CD8-positive, alpha-beta memory T cell (primary cell): Measurements from ENCODE around the gene HSPB3. TPM values are rescaled to one million over a fixed set of nuclear protein-coding genes. Genes with fewer than 3 reads are reported as not detected.
"Not testable (repeated sequence)": the region's sequence is repeated elsewhere in the genome, so short reads cannot be mapped to it uniquely, and the experiment has no call there.

Source experiments
- CTCF ChIA-PET: fragments of 350-600 bp; sonication (Branson Sonifier 250); formaldehyde crosslinking; loops from one replicate; lab custom pipeline; 2021; ENCODE audit warnings: antibody characterized with exemption; lab: Charles Lee
- POLR2A ChIA-PET: fragments of 350-600 bp; sonication (Branson Sonifier 250); formaldehyde crosslinking; loops from one replicate; lab custom pipeline; 2021; ENCODE audit warnings: antibody characterized with exemption; lab: Charles Lee
- DNase-seq, 5 donors: peaks; one replicate each; pipeline versions ENCODE4 v3.0.0 to v3.0.0-alpha.2; 2020 to 2022; ENCODE audit warnings: mixed read lengths in 1 of 5
- H3K27ac ChIP-seq: one replicate; pipeline ENCODE4 v1.7.0; 2013; ENCODE audit warnings: low read depth, mild to moderate bottlenecking, low read length, moderate library complexity
- H3K27me3 ChIP-seq: 2 replicates; pipeline ENCODE4 v1.7.0; 2013; ENCODE audit warnings: low read length, mild to moderate bottlenecking; ENCODE audit not compliant: insufficient read depth, poor library complexity, severe bottlenecking
- H3K36me3 ChIP-seq: 2 replicates; pipeline ENCODE4 v1.7.0; 2013; ENCODE audit warnings: mild to moderate bottlenecking, low read length, moderate library complexity; ENCODE audit not compliant: insufficient read depth
- H3K4me1 ChIP-seq: 2 replicates; pipeline ENCODE4 v1.7.0; 2013; ENCODE audit warnings: mild to moderate bottlenecking, low read length, moderate library complexity; ENCODE audit not compliant: insufficient read depth
- H3K4me3 ChIP-seq: 2 replicates; pipeline ENCODE4 v1.7.0; 2013; ENCODE audit warnings: mild to moderate bottlenecking, low read length
- H3K9me3 ChIP-seq: 2 replicates; pipeline ENCODE4 v1.7.0; 2013; ENCODE audit warnings: mild to moderate bottlenecking, low read length
- H3K27ac Mint-ChIP-seq, 8 donors: one replicate each; pipeline ENCODE4 v1.8.0; 2020 to 2021; ENCODE audit warnings: mixed read lengths in 8 of 8, mild to moderate bottlenecking in 6 of 8, inconsistent platforms in 3 of 8, moderate library complexity in 3 of 8
- H3K27me3 Mint-ChIP-seq, 2 donors: one replicate each; pipeline ENCODE4 v1.8.0; 2020 to 2021; ENCODE audit warnings: mixed read lengths in 2 of 2, mild to moderate bottlenecking in 1 of 2, moderate library complexity in 1 of 2
- H3K36me3 Mint-ChIP-seq, 3 donors: one replicate each; pipeline ENCODE4 v1.8.0; 2020 to 2021; ENCODE audit warnings: mixed read lengths in 3 of 3, inconsistent platforms in 1 of 3, mild to moderate bottlenecking in 1 of 3
- H3K4me1 Mint-ChIP-seq, 3 donors: one replicate each; pipeline ENCODE4 v1.8.0; 2020 to 2021; ENCODE audit warnings: mixed read lengths in 3 of 3, inconsistent platforms in 1 of 3, mild to moderate bottlenecking in 1 of 3
- H3K4me3 Mint-ChIP-seq, 7 donors: one replicate each; pipeline ENCODE4 v1.8.0; 2020 to 2021; ENCODE audit warnings: mixed read lengths in 7 of 7, mild to moderate bottlenecking in 6 of 7, moderate library complexity in 4 of 7, inconsistent platforms in 2 of 7
- H3K9me3 Mint-ChIP-seq, 5 donors: one replicate each; pipeline ENCODE4 v1.8.0; 2020 to 2022; ENCODE audit warnings: mixed read lengths in 5 of 5, mild to moderate bottlenecking in 3 of 5, moderate library complexity in 2 of 5, inconsistent platforms in 1 of 5
- polyA plus RNA-seq: library from polyadenylated mRNA; unstranded; fragments of 300-500 nt; fragmentation: Illumina TruSeq; gene quantifications from one replicate; pipeline ENCODE4 v1.2.3, GENCODE V29; 2021
- total RNA-seq, 2 experiments: library from RNA; stranded (reverse); gene quantifications; one replicate each; pipeline ENCODE4 v1.2.3, GENCODE V29; 2021

Gene HSPB3
- total and polyA plus RNA-seq, 3 experiments from 2014 or later, result not detected

DNA sequence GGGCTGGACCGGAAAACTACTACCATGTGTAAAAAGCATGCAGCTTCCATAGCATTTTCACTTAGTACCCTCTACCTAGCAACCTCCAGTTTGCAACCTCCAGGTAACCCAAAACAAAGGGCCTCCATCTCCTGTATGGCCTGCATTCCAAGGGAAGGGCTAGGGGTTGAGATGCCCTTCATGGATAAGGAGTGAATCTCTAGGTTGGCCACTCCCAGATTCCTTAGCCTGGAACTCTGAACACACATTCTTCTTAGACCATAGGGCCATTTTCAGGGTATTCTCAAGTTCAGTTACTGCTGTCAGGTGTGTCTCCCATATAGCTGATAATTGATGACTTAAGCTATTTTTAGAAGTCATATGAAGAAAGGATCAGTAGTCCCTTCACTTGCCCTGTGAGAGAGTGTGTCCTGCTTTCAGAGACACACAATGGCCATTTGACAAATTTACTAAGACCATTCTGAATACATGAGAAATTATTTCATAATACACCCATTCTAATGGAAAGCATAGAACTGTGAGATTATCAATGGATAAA lies 22.5 kb downstream of the HSPB3 start:
- Mint-ChIP-seq H3K27me3 (peaks cover 37 to 44% of the 10 kb centered on the region in 2 donors), H3K9me3 (no peaks in the 10 kb centered on the region), H3K36me3 (peaks cover 0 to 2% (median 0%) of the 10 kb centered on the region in 3 donors), H3K4me1 (no peaks in the 10 kb centered on the region), H3K27ac (no peak overlapping the region), H3K4me3 (no peak overlapping the region)
- DNase-seq, result no peak
- Histone ChIP-seq H3K4me3 (no peak overlapping the region), H3K9me3 (no peaks in the 10 kb centered on the region), H3K27ac (no peak overlapping the region), H3K36me3 (no peaks in the 10 kb centered on the region), H3K27me3 (no peaks in the 10 kb centered on the region), H3K4me1 (no peaks in the 10 kb centered on the region)
- POLR2A ChIA-PET, result interaction anchor here (0.6 kb wide), 1 partner anchor 11 kb away, joined by 6 read pairs; no protein-coding TSS in a partner anchor
- CTCF ChIA-PET, result no interaction called here

DNA sequence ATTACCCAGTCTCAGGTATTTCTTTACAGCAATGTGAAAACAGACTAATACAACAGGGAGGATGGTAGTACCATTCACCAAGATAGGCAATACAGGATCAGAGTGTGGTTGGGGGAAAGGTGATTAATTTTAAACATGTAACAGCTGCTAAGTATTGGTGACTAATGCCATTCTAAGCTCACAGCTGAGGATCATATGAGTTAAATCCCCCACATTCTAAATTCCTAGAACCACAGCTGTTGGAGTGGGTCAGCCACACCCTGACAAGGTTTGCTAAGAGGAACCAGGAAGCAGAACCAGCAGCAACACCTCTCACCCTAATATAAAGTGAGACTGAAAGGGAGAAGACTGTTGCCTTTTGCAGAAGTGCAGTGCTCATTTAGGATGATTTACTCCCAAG lies 24.8 kb downstream of the HSPB3 start:
- CTCF ChIA-PET, result interaction anchor here (2.2 kb wide), 1 partner anchor 9 kb away, joined by 12 read pairs; no protein-coding TSS in a partner anchor
- H3K9me3 ChIP-seq, result no peaks in the 10 kb centered on the region
- H3K36me3 Mint-ChIP-seq, result peaks cover 0 to 2% (median 0%) of the 10 kb centered on the region in 3 donors
- peaks cover 34 to 47% of the 10 kb centered on the region in 2 donors for H3K27me3 Mint-ChIP-seq
- H3K9me3 Mint-ChIP-seq, result no peaks in the 10 kb centered on the region
- H3K4me1 ChIP-seq, result no peaks in the 10 kb centered on the region
- H3K27ac ChIP-seq, result no peak overlapping the region
- no peak for DNase-seq
- no peaks in the 10 kb centered on the region for H3K27me3 ChIP-seq
- H3K4me3 Mint-ChIP-seq, result no peak overlapping the region
- H3K27ac Mint-ChIP-seq, result no peak overlapping the region
- POLR2A ChIA-PET, result no interaction called here
- no peak overlapping the region for H3K4me3 ChIP-seq
- no peaks in the 10 kb centered on the region for H3K36me3 ChIP-seq
- H3K4me1 Mint-ChIP-seq, result no peaks in the 10 kb centered on the region

- ChIA-PET CTCF (no interaction called here), POLR2A (no interaction called here)
- no peak overlapping the region for H3K27ac ChIP-seq
- Mint-ChIP-seq H3K27me3 (peaks cover 18 to 33% of the 10 kb centered on the region in 2 donors), H3K27ac (no peak overlapping the region), H3K36me3 (peaks cover 0 to 2% (median 0%) of the 10 kb centered on the region in 3 donors), H3K4me3 (no peak overlapping the region), H3K4me1 (peaks cover 0 to 2% (median 0%) of the 10 kb centered on the region in 3 donors), H3K9me3 (no peaks in the 10 kb centered on the region)
- H3K4me3 ChIP-seq, result no peak overlapping the region
- no peaks in the 10 kb centered on the region for H3K9me3 ChIP-seq
- H3K27me3 ChIP-seq, result no peaks in the 10 kb centered on the region
- no peaks in the 10 kb centered on the region for H3K36me3 ChIP-seq
- no peak for DNase-seq
- no peaks in the 10 kb centered on the region for H3K4me1 ChIP-seq
Observed at GRCh38 chr5:54484219-54484894, 28.9 kb downstream of the HSPB3 start.

GRCh38 chr5:54485659-54486058 lies 30.2 kb downstream of the HSPB3 start:
- H3K27ac ChIP-seq, H3K4me3 Mint-ChIP-seq, H3K4me3 ChIP-seq, H3K36me3 ChIP-seq, H3K9me3 ChIP-seq, CTCF ChIA-PET, H3K4me1 Mint-ChIP-seq, H3K36me3 Mint-ChIP-seq, H3K27me3 ChIP-seq, DNase-seq, POLR2A ChIA-PET, H3K27ac Mint-ChIP-seq, H3K4me1 ChIP-seq, H3K9me3 Mint-ChIP-seq: not testable (repeated sequence)
- H3K27me3 Mint-ChIP-seq, result peaks cover 11 to 21% of the 10 kb centered on the region in 2 donors

DNA sequence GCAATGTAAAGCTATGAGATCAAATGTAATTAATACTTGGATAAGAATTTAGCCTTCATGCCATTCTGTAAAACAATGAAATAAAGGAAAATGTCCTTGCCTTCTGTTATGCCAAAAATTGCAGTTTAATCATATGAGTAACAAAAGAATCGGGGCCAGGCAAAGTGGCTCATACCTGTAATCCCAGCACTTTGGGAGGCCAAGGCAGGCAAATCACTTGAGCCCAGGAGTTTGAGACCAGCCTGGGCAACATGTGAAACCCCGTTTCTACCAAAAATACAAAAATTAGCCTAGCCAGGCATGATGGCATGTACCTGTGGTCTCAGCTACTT lies 34.1 kb downstream of the HSPB3 start:
- H3K9me3 ChIP-seq, H3K27me3 Mint-ChIP-seq, H3K4me1 Mint-ChIP-seq, H3K4me1 ChIP-seq, H3K27me3 ChIP-seq, H3K36me3 Mint-ChIP-seq, H3K27ac Mint-ChIP-seq, POLR2A ChIA-PET, H3K27ac ChIP-seq, H3K9me3 Mint-ChIP-seq, H3K4me3 Mint-ChIP-seq, H3K4me3 ChIP-seq, DNase-seq, H3K36me3 ChIP-seq: not testable (repeated sequence)
- CTCF ChIA-PET, result interaction anchor here (0.9 to 2.7 kb wide), 14 partner anchors 8 to 377 kb away, joined by 3 to 12 read pairs (median 6); partner anchors contain the start of gene SNX18

- peaks cover 0 to 2% (median 0%) of the 10 kb centered on the region in 5 donors for H3K9me3 Mint-ChIP-seq
- POLR2A ChIA-PET, result no interaction called here
- H3K4me3 Mint-ChIP-seq, result no peak overlapping the region
- no peaks in the 10 kb centered on the region for H3K9me3 ChIP-seq
- no peaks in the 10 kb centered on the region for H3K4me1 ChIP-seq
- no peaks in the 10 kb centered on the region for H3K36me3 Mint-ChIP-seq
- peaks cover 6 to 18% of the 10 kb centered on the region in 2 donors for H3K27me3 Mint-ChIP-seq
- DNase-seq, result no peak
- no peak overlapping the region for H3K27ac Mint-ChIP-seq
- peaks cover 0 to 3% (median 0%) of the 10 kb centered on the region in 3 donors for H3K4me1 Mint-ChIP-seq
- no peaks in the 10 kb centered on the region for H3K36me3 ChIP-seq
- CTCF ChIA-PET, result interaction anchor here (0.5 to 1.4 kb wide), 2 partner anchors 19 to 353 kb away, joined by 3 read pairs; no protein-coding TSS in a partner anchor
- no peaks in the 10 kb centered on the region for H3K27me3 ChIP-seq
- no peak overlapping the region for H3K4me3 ChIP-seq
- no peak overlapping the region for H3K27ac ChIP-seq
Observed at GRCh38 chr5:54491326-54491725, 35.8 kb downstream of the HSPB3 start.

- peaks cover 0 to 3% (median 0%) of the 10 kb centered on the region in 3 donors for H3K4me1 Mint-ChIP-seq
- no peaks in the 10 kb centered on the region for H3K27me3 ChIP-seq
- peaks cover 0 to 2% (median 0%) of the 10 kb centered on the region in 5 donors for H3K9me3 Mint-ChIP-seq
- H3K4me3 Mint-ChIP-seq, result no peak overlapping the region
- no peak for DNase-seq
- H3K36me3 Mint-ChIP-seq, result peaks cover 0 to 3% (median 0%) of the 10 kb centered on the region in 3 donors
- peaks cover 14 to 24% of the 10 kb centered on the region in 2 donors for H3K27me3 Mint-ChIP-seq
- H3K27ac Mint-ChIP-seq, result no peak overlapping the region
- H3K36me3 ChIP-seq, result no peaks in the 10 kb centered on the region
- H3K9me3 ChIP-seq, result no peaks in the 10 kb centered on the region
- ChIA-PET POLR2A (no interaction called here), CTCF (no interaction called here)
- H3K4me1 ChIP-seq, result no peaks in the 10 kb centered on the region
- H3K27ac ChIP-seq, result no peak overlapping the region
- no peak overlapping the region for H3K4me3 ChIP-seq
Observed at GRCh38 chr5:54492178-54492577, 36.7 kb downstream of the HSPB3 start.

DNA sequence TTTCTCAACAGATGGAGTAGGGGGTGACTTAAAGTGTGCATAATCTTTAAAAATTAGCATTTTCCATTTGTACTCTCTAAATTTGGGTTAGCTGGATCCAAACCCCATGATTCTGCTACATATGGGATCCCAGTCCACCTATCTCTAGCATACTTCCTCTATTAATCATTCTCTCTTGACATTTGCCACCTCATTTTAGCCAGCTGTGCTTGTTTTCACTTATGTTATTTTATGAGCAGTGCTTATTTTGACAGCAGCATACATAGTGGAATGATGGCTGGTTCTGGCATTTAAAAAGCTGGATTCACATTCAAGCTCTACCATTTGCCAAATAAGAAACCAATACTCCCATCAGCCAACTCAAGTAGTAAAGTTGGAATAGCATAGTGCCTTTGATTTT lies 39.5 kb downstream of the HSPB3 start:
- peaks cover 3% of the 10 kb centered on the region for H3K27me3 ChIP-seq
- CTCF ChIA-PET, result interaction anchor here (0.9 to 1.5 kb wide), 2 partner anchors 22 to 53 kb away, joined by 3 to 6 read pairs; partner anchors contain the start of gene SNX18

More for the DNA sequence above, 39.5 kb downstream of the HSPB3 start:
- peaks cover 0 to 20% (median 0%) of the 10 kb centered on the region in 3 donors for H3K36me3 Mint-ChIP-seq
- no peaks in the 10 kb centered on the region for H3K9me3 ChIP-seq
- no peaks in the 10 kb centered on the region for H3K4me1 Mint-ChIP-seq
- H3K4me1 ChIP-seq, result no peaks in the 10 kb centered on the region
- H3K36me3 ChIP-seq, result no peaks in the 10 kb centered on the region
- H3K27ac Mint-ChIP-seq, result no peak overlapping the region
- POLR2A ChIA-PET, result no interaction called here
- H3K9me3 Mint-ChIP-seq, result peaks cover 10 to 16% (median 12%) of the 10 kb centered on the region in 5 donors
- H3K27me3 Mint-ChIP-seq, result peaks cover 16 to 52% of the 10 kb centered on the region in 2 donors
- no peak overlapping the region for H3K4me3 ChIP-seq
- DNase-seq, result no peak
- no peak overlapping the region for H3K4me3 Mint-ChIP-seq
- H3K27ac ChIP-seq, result no peak overlapping the region
